ENCODE measurements around the gene FAM13C.

FAM13C gene

GRCh38 chr10:59362959-59363381 lies 621 bp upstream of the FAM13C start:
- DNase-seq (ENCODE audit: extremely low read depth in 1 of 2, low read depth in 1 of 2), result no peak

GRCh38 chr10:59361663-59362143 lies 646 bp downstream of the FAM13C start:
- no peak for DNase-seq (ENCODE audit: extremely low read depth in 1 of 2, low read depth in 1 of 2)

DNA sequence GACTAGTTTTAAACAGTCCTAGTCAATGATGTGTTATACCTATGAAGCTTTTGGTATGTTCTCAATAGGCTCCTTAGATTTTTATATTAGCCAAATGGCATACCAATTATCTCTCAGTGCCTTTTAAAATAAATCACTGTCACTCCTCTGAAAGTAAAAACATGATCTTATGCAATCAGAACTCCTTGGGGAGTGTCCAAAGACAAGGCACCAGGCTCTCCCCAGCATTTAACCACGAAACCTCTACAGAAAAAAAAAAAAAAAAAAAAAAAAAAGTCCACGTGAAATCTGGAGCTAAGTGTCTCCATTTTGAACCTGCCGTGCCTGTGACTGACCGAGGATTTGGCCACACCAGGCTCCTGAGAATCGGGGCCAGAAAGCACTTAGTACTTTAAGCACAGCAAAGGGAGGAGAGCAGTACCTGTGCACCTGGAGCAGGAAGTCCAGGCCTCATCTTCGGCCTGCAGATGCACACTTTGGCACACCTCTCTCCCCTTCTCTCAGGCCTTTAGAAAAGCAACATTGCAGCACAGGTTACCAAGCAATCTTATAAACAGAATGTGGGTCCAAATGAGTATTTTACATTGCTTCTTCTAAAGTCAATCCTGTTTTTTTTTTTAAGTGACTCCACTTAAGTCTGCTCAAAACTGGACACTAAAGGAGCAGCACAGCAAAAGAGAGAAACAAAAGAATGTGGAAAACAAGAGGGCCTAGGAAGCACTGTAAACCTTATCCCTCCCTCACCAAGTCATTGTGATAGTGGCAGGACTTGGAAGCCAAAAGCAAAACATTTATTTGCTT lies 1.5 kb downstream of the FAM13C start:
- no peak for DNase-seq (ENCODE audit: extremely low read depth in 1 of 2, low read depth in 1 of 2)

DNA sequence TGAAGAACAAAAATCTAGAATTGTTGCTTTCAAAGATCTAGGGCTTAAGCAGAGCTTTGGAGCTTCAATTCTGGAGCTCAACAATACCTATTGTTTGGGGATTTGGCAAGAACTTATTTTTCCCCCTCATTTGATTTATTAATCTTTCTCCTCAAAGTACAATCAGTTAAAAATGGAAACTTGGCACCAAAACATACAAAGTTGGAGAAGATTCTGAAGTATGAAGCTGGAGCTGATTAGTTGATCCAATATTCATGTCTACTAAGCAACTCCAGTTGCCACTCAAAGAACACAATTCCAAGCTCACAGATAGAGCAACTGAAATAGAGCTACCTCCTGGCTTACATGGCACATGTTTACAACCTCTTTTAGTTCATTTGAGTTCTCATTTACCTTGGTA lies 3.8 kb downstream of the FAM13C start:
- no peak for DNase-seq (ENCODE audit: extremely low read depth in 1 of 2, low read depth in 1 of 2)

DNA sequence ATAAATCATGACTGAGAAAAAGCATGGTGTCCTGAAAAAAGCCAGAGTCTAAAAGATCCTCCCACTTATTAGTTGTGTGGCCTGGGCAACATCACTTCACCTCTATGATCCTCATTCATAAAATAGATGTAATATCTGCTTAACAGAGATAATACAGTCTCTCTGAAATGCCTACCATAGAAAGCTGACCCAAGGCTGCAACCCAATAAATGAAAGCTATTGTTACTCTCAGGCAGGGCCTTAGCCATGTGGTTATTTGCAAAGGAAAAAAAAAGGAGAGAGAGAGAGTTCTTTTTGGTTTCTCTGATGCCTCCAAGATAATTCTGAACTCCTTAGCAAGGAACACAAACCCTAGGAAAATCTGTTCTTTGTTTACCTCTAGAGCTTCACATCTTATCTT lies 7.9 kb downstream of the FAM13C start:
- DNase-seq (ENCODE audit: extremely low read depth in 1 of 2, low read depth in 1 of 2), result no peak

- no peak for DNase-seq (ENCODE audit: extremely low read depth in 1 of 2, low read depth in 1 of 2)
Observed at GRCh38 chr10:59350558-59350957, 11.8 kb downstream of the FAM13C start.

DNA sequence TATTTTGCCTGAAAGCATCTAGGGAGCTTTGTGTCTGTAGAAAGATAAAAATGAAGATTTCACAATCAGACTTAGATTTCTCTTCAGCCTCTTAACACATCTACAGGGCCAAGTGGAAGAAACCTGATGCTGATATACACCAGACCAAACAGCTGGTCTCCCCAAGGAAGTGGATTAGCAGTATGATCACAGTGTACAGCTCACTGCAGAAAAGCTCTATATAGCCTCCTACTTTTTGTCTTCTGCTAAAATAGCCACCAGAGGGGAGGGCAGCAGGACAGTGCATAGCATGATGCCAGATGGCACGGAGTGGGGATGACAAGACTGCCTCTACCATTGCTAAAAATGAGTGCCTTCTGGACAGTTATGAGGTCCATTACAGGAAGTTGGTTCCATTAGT lies 16.0 kb downstream of the FAM13C start:
- no peak for DNase-seq (ENCODE audit: extremely low read depth in 1 of 2, low read depth in 1 of 2)

GRCh38 chr10:59342723-59343122 lies 19.6 kb downstream of the FAM13C start:
- no peak for DNase-seq (ENCODE audit: extremely low read depth in 1 of 2, low read depth in 1 of 2)

- DNase-seq (ENCODE audit: extremely low read depth in 1 of 2, low read depth in 1 of 2), result no peak
Observed at GRCh38 chr10:59342000-59342399, 20.3 kb downstream of the FAM13C start.

- no peak for DNase-seq (ENCODE audit: extremely low read depth in 1 of 2, low read depth in 1 of 2)
Observed at GRCh38 chr10:59340285-59340684, 22.1 kb downstream of the FAM13C start.

- no peak for DNase-seq (ENCODE audit: extremely low read depth in 1 of 2, low read depth in 1 of 2)
Observed at GRCh38 chr10:59339351-59339750, 23.0 kb downstream of the FAM13C start.

DNA sequence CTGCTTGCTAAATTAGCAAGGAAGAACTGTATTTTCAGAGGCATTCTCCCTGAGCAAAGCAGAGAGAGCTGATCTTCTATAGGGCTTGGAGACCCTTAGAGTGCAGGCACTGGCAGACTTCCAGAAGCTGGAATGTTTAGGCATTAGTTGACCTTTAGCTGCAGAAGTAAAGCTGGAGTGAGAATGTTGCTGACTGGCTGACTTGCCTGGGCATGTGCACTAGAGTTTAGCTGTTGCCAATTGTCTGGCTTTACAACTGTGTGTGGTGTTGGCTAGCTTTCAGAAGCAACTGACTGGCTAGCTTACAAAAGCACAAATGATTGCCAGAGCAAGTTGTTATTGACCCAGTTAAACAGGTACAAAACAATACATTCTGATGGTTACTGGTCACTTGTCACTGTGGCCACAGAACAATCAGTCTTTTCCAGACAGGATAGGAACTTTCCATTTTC lies 25.1 kb downstream of the FAM13C start:
- DNase-seq (ENCODE audit: extremely low read depth in 1 of 2, low read depth in 1 of 2), result no peak

- no peak for DNase-seq (ENCODE audit: extremely low read depth in 1 of 2, low read depth in 1 of 2)
Observed at GRCh38 chr10:59336632-59337031, 25.7 kb downstream of the FAM13C start.

- DNase-seq (ENCODE audit: extremely low read depth in 1 of 2, low read depth in 1 of 2), result no peak
Observed at GRCh38 chr10:59335497-59335896, 26.9 kb downstream of the FAM13C start.

DNA sequence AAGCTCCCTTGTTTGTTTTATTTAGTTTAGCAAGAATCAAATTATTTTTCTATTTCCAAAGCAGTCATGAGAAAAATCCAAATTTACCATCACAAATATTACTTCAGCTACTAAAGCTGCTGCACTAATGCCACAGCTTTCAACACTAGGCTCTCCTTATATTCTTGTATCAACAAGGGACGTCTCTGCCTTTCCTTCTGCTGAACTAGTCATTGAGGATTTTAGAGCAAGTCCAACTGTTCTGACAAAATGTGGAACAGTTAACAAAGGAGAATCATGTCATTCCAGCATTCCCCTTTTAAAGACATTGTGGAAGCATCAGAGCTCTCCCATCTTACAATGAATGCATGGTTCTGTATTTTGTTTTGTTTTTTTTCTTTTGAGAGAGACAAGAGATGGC lies 28.6 kb downstream of the FAM13C start:
- DNase-seq (ENCODE audit: extremely low read depth in 1 of 2, low read depth in 1 of 2), result no peak

DNA sequence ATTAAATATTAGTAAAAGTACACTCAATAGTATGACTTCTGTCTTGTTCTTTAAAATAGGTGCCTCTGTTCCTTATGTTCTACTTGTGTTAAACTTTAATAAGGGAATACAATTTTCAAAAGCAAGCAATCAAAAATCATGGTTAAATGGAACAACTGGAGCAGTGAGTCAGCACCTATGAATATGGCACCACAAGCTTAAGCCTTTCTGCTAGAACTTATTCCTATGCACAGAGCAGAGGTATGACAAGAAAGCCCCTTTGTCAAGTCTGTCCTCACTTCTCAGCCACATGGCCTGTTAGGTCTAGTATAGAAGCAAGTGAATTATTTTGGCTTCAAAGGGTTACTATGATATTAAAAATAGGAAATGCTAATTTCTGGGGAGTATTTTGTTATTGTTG lies 29.8 kb downstream of the FAM13C start:
- DNase-seq (ENCODE audit: extremely low read depth in 1 of 2, low read depth in 1 of 2), result no peak

GRCh38 chr10:59331661-59332060 lies 30.7 kb downstream of the FAM13C start:
- DNase-seq (ENCODE audit: extremely low read depth in 1 of 2, low read depth in 1 of 2), result no peak

GRCh38 chr10:59325116-59325515 lies 37.2 kb downstream of the FAM13C start:
- no peak for DNase-seq (ENCODE audit: extremely low read depth in 1 of 2, low read depth in 1 of 2)

DNA sequence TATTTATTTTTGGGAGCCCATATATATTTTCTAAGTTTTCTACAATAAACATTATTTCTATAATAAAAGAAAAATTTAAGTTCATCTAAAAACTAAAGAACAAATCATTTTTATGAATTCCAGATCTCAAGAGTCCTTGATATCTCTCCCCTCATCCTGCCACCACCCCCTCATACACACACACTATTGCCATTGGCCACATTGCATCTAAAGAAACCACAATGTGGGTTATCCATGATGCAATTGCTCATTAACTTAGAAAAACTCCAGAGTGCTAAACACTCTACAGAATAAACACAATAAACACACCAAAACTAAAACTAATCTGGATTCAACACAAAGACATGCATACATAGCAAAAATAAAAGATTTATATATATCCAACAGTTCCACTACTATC lies 37.8 kb downstream of the FAM13C start:
- no peak for DNase-seq (ENCODE audit: extremely low read depth in 1 of 2, low read depth in 1 of 2)

- no peak for DNase-seq (ENCODE audit: extremely low read depth in 1 of 2, low read depth in 1 of 2)
Observed at GRCh38 chr10:59323831-59324401, 38.4 kb downstream of the FAM13C start.

DNA sequence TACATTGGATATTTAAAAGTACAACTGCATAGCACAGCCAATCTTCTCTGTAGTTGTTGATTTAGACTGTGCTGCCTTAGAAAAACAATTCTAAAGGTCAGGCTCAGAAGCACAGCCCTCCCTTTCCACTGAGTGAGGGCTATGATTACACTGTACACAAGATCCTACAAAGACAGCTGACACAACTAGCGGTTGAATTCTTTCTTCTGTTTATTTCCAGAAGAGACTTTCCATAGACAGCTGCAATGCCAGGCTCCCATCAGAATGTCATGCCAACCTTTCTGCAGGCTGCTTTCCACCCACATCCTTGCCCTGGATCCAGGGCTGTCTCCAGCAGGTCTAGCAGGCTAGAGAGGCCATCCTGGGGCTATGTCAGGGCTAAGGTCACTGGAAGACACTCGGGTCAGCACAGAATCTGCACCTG lies 39.3 kb downstream of the FAM13C start:
- DNase-seq (ENCODE audit: extremely low read depth in 1 of 2, low read depth in 1 of 2), result no peak

DNA sequence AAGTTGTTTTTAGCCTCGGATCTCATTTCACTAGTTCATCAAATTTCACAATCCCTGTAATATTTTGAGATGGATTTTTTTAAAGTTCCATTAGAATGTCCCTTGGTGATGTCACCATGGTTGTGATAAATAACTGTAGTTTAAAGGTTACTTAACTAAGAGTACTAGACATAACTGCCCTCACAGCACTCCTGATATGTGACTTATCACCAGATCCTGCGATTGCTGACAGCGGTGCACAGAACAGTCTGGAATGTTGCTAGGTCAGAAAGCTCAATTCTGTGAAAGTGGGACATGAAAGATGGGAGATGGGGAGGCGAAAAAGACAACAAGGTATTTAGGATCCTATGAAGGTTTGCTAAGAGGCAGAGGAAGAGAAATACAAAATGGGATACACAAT lies 40.2 kb downstream of the FAM13C start:
- no peak for DNase-seq (ENCODE audit: extremely low read depth in 1 of 2, low read depth in 1 of 2)
